Karpas-422 (cell line): Measurements from ENCODE around the gene LYAR. TPM values are rescaled to one million over a fixed set of nuclear protein-coding genes. Genes with fewer than 3 reads are reported as not detected.

Experiments used
- DNase-seq: peaks from one replicate; pipeline ENCODE4 v3.0.0-alpha.2; 2015
- H2AFZ ChIP-seq: fragments of 200-600 bp; sonication (generic); 2 replicates; pipeline ENCODE4 v1.6.1; 2014; ENCODE audit warnings: antibody characterized with exemption, low read length, mixed read lengths
- H3K27ac ChIP-seq: fragments of 200-600 bp; sonication (generic); 2 replicates; pipeline ENCODE4 v1.5.1; 2014; ENCODE audit warnings: mild to moderate bottlenecking, low read length, moderate library complexity
- H3K27me3 ChIP-seq: fragments of 200-600 bp; sonication (generic); 2 replicates; pipeline ENCODE4 v1.6.1; 2014; ENCODE audit warnings: low read length, mixed read lengths
- H3K36me3 ChIP-seq: fragments of 200-600 bp; sonication (generic); 2 replicates; pipeline ENCODE4 v1.6.1; 2014; ENCODE audit warnings: low read length, mixed read lengths; ENCODE audit not compliant: insufficient read depth
- H3K4me1 ChIP-seq: fragments of 200-600 bp; sonication (generic); 2 replicates; pipeline ENCODE4 v1.6.1; 2014; ENCODE audit warnings: mild to moderate bottlenecking, low read length, mixed read lengths
- H3K4me2 ChIP-seq: fragments of 200-600 bp; sonication (generic); 2 replicates; pipeline ENCODE4 v1.6.1; 2014; ENCODE audit warnings: low read length, low read depth, mild to moderate bottlenecking; ENCODE audit not compliant: poor library complexity, severe bottlenecking
- H3K4me3 ChIP-seq: fragments of 200-600 bp; sonication (generic); 2 replicates; pipeline ENCODE4 v1.5.1; 2014; ENCODE audit warnings: mild to moderate bottlenecking, antibody characterized with exemption, low read length, mixed read lengths
- H3K79me2 ChIP-seq: fragments of 200-600 bp; sonication (generic); 2 replicates; pipeline ENCODE4 v1.6.1; 2014; ENCODE audit warnings: mild to moderate bottlenecking, low read length, mixed read lengths
- H3K9ac ChIP-seq: fragments of 200-600 bp; sonication (generic); 2 replicates; pipeline ENCODE4 v1.6.0; 2014; ENCODE audit warnings: low read length
- H3K9me2 ChIP-seq: fragments of 200-600 bp; sonication (generic), shearing (Covaris generic); replicated peaks from 2 replicates; pipeline ENCODE4 v1.6.0; 2014; ENCODE audit warnings: mild to moderate bottlenecking, low read length, moderate library complexity; ENCODE audit not compliant: insufficient read depth
- H3K9me3 ChIP-seq: fragments of 300-700, 200-600 bp; sonication (generic); 2 replicates; pipeline ENCODE4 v1.6.1; 2014; ENCODE audit warnings: low read length, mixed read lengths
- H4K20me1 ChIP-seq: fragments of 200-600 bp; sonication (generic); 2 replicates; pipeline ENCODE4 v1.6.1; 2014; ENCODE audit warnings: mild to moderate bottlenecking, antibody characterized with exemption, low read length, low read depth; ENCODE audit not compliant: insufficient read depth
- total RNA-seq: library from RNA; depleted of rRNA; stranded (reverse); fragments of >200 nt; shearing (Covaris generic); gene quantifications from 2 replicates; pipeline ENCODE4 v1.2.3, GENCODE V29; 2014; ENCODE audit warnings: low replicate concordance

Gene LYAR
- total RNA-seq, 1 experiment from 2014 or later = 19.7 TPM

DNA sequence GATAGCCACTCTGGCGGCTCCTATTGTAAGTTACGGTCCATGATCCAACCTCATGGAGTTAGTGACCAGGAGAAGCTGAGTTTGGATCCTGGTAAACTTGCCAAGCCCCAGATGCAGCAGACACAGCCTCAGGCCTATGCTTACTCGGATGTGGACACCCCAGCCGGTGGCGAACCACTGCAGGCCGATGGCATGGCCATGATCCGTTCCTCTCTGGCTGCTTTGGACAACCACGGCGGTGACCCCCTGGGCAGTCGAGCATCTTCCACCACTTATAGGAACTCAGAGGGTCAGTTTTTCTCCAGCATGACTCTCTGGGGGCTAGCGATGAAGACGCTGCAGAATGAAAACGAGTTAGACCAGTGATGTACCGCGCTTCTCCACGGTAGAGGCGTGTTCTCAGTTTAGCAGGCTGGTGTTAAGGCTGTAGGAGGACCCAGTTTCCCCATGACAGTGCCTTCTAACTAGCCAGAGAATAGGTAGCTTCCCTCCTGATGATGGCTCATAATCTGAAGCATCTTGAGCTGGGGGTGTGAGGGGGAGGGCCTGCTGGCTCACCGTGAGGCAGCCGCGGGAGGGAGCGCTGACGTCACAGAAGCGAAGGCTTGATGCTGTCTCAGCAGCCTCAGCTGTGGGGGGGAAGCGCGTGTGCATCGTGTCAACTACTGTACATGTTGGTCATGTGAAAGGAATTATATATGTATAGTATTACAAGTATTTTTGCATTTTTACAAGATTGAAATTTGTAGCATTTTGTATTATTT lies 31.2 kb upstream of the LYAR start:
- no peak overlapping the region for H3K4me3 ChIP-seq
- no peaks in the 10 kb centered on the region for H4K20me1 ChIP-seq
- H3K79me2 ChIP-seq = no peaks in the 10 kb centered on the region
- no peak overlapping the region for H3K4me2 ChIP-seq
- H3K9me2 ChIP-seq = no peaks in the 10 kb centered on the region
- H3K9ac ChIP-seq = no peak overlapping the region
- H3K9me3 ChIP-seq = no peaks in the 10 kb centered on the region
- no peaks in the 10 kb centered on the region for H3K4me1 ChIP-seq
- H2AFZ ChIP-seq = no peak overlapping the region
- no peak overlapping the region for H3K27ac ChIP-seq
- H3K36me3 ChIP-seq = no peaks in the 10 kb centered on the region
- no peak for DNase-seq
- H3K27me3 ChIP-seq = no peaks in the 10 kb centered on the region

DNA sequence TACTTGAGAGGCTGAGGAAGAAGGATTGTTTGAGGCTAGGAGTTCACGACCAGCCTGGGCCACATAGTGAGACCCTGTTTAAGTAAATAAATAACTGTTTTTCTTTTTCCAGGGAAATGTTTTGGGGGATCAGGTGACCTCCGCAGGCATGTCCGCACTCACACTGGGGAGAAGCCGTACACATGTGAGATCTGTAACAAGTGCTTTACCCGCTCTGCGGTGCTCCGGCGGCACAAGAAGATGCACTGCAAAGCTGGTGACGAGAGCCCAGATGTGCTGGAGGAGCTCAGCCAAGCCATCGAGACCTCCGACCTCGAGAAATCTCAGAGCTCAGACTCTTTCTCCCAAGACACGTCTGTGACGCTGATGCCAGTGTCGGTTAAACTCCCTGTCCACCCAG lies 30.6 kb upstream of the LYAR start:
- H3K27ac ChIP-seq = no peak overlapping the region
- no peak overlapping the region for H3K4me3 ChIP-seq
- H3K9me3 ChIP-seq = no peaks in the 10 kb centered on the region
- no peaks in the 10 kb centered on the region for H3K4me1 ChIP-seq
- no peaks in the 10 kb centered on the region for H3K27me3 ChIP-seq
- no peaks in the 10 kb centered on the region; the same call in 1 of the 2 replicates for H3K36me3 ChIP-seq
- H3K9ac ChIP-seq = no peak overlapping the region
- H3K4me2 ChIP-seq = no peak overlapping the region
- H2AFZ ChIP-seq = no peak overlapping the region
- no peaks in the 10 kb centered on the region for H3K9me2 ChIP-seq
- no peak for DNase-seq
- no peaks in the 10 kb centered on the region for H4K20me1 ChIP-seq
- H3K79me2 ChIP-seq = no peaks in the 10 kb centered on the region

DNA sequence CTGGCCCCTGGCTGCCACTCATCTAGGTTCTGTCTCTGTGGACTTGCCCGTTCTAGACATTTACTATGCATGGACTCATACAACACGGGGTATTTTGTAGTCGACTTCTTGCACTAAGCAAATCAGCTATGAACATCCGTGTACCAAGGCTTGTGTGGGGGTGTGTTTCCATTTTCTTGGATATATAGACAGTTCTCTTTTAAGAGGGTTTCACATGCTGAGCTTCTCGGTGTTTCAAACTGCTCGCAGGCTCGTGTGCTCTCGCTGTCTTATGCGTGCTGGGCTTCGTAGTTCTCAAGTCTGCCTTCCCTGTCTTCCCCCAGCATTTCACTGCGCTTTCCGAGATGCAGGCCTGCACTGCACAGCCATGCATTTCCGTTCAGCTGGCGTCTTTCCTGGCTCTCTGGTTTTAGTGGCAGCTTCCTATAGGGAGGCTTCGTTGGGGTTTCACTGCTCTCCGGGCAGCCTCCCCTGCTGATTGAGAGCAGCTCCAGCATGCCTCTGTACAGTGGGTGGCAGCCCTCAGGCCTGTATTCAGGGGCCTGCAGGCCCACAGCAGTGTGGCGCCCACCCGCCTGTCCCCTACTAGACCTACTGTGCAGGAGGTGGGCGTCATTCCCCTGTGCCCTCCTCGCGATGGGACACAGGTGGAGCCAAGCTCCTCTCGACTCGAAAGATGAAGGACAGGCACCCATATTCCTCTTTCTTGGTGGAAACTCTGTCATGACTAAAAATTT lies 27.7 kb upstream of the LYAR start:
- H4K20me1 ChIP-seq = no peaks in the 10 kb centered on the region
- no peak for DNase-seq
- no peak overlapping the region for H3K4me3 ChIP-seq
- no peaks in the 10 kb centered on the region for H3K9me2 ChIP-seq
- no peak overlapping the region for H3K9ac ChIP-seq
- no peaks in the 10 kb centered on the region; the same call in 1 of the 2 replicates for H3K36me3 ChIP-seq
- H3K79me2 ChIP-seq = no peaks in the 10 kb centered on the region
- no peak overlapping the region for H2AFZ ChIP-seq
- H3K4me2 ChIP-seq = no peak overlapping the region
- H3K9me3 ChIP-seq = no peaks in the 10 kb centered on the region
- no peak overlapping the region for H3K27ac ChIP-seq
- no peaks in the 10 kb centered on the region for H3K27me3 ChIP-seq
- no peaks in the 10 kb centered on the region for H3K4me1 ChIP-seq

- H3K36me3 ChIP-seq = no peaks in the 10 kb centered on the region; the same call in 1 of the 2 replicates
- no peak overlapping the region for H3K27ac ChIP-seq
Observed at GRCh38 chr4:4316150-4316495, 26.2 kb upstream of the LYAR start.

GRCh38 chr4:4315461-4316149 lies 25.7 kb upstream of the LYAR start:
- H3K36me3 ChIP-seq = no peaks in the 10 kb centered on the region; the same call in 1 of the 2 replicates
- peaks cover 12% of the 10 kb centered on the region; the same call in 1 of the 2 replicates for H3K79me2 ChIP-seq
- DNase-seq = no peak
- no peaks in the 10 kb centered on the region for H3K27me3 ChIP-seq
- H4K20me1 ChIP-seq = no peaks in the 10 kb centered on the region
- no peaks in the 10 kb centered on the region for H3K9me2 ChIP-seq
- H3K9me3 ChIP-seq = no peaks in the 10 kb centered on the region
- no peak overlapping the region for H2AFZ ChIP-seq
- no peak overlapping the region for H3K4me2 ChIP-seq
- H3K4me1 ChIP-seq = peaks cover 16% of the 10 kb centered on the region
- no peak overlapping the region for H3K27ac ChIP-seq
- H3K4me3 ChIP-seq = no peak overlapping the region
- no peak overlapping the region for H3K9ac ChIP-seq

More at GRCh38 chr4:4316150-4316495, 26.2 kb upstream of the LYAR start:
- no peaks in the 10 kb centered on the region for H4K20me1 ChIP-seq
- peaks cover 8% of the 10 kb centered on the region; the same call in 1 of the 2 replicates for H3K79me2 ChIP-seq
- no peaks in the 10 kb centered on the region for H3K27me3 ChIP-seq
- no peaks in the 10 kb centered on the region for H3K9me2 ChIP-seq
- H3K9ac ChIP-seq = no peak overlapping the region
- no peak for DNase-seq
- H3K4me2 ChIP-seq = no peak overlapping the region
- peaks cover 11% of the 10 kb centered on the region for H3K4me1 ChIP-seq
- no peaks in the 10 kb centered on the region for H3K9me3 ChIP-seq
- no peak overlapping the region for H3K4me3 ChIP-seq
- no peak overlapping the region for H2AFZ ChIP-seq

GRCh38 chr4:4311193-4311592 lies 21.2 kb upstream of the LYAR start:
- H3K36me3 ChIP-seq = no peaks in the 10 kb centered on the region; the same call in 1 of the 2 replicates
- H3K4me2 ChIP-seq = peak overlapping the region; percentile 45
- no peak overlapping the region for H3K9ac ChIP-seq
- H3K4me3 ChIP-seq = no peak overlapping the region
- H2AFZ ChIP-seq = no peak overlapping the region
- H3K27ac ChIP-seq = no peak overlapping the region
- no peaks in the 10 kb centered on the region for H4K20me1 ChIP-seq
- H3K27me3 ChIP-seq = no peaks in the 10 kb centered on the region
- H3K9me3 ChIP-seq = no peaks in the 10 kb centered on the region
- H3K79me2 ChIP-seq = peaks cover 18% of the 10 kb centered on the region
- H3K9me2 ChIP-seq = no peaks in the 10 kb centered on the region
- peaks cover 17% of the 10 kb centered on the region for H3K4me1 ChIP-seq
- DNase-seq = peak; percentile 59

DNA sequence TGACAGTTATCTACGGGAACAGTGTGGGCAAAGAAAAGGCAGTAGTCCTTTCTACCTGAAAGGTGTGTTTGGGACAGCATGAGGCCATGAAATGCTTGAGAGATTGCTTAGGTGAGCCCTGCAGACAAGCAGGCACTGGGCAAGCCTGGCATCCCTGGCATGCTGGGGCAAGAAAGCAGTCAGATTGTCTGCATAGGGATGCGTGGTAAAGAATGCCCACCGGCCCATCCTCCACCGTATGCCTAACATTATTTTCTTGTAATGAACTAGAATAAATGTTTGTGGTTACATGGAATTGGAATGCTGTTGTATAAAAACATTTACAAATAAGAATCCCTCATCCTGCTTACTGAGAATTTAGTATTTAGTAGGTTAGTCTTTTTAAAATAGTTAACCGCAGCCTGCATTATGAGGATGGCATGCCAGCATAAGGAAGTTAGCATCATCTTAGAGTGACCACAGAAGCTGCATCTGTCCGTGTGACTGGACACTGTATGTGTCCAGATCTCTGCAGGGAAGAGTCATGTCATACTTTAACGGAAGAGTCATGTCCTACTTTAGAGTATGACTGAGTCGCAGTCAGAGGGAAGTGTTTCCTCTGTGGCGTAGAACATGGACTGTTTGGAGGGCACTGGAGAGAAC lies 19.0 kb upstream of the LYAR start:
- no peak overlapping the region for H3K4me3 ChIP-seq
- H3K79me2 ChIP-seq = peaks cover 23% of the 10 kb centered on the region
- H3K27me3 ChIP-seq = no peaks in the 10 kb centered on the region
- H4K20me1 ChIP-seq = no peaks in the 10 kb centered on the region
- peaks cover 17% of the 10 kb centered on the region for H3K4me1 ChIP-seq
- H3K9me3 ChIP-seq = no peaks in the 10 kb centered on the region
- H3K27ac ChIP-seq = no peak overlapping the region
- no peaks in the 10 kb centered on the region for H3K36me3 ChIP-seq
- no peak overlapping the region for H2AFZ ChIP-seq
- no peak overlapping the region for H3K9ac ChIP-seq
- no peak for DNase-seq
- no peak overlapping the region for H3K4me2 ChIP-seq
- H3K9me2 ChIP-seq = no peaks in the 10 kb centered on the region
